ENCODE measurements around the gene ROR2. TPM values are rescaled to one million over a fixed set of nuclear protein-coding genes. Genes with fewer than 3 reads are reported as not detected.
A peak's percentile ranks its signal among the peaks of the same experiment; 100 is the strongest.

The ROR2 gene
- total and polyA plus RNA-seq, 10 donors: 0.65 to 15.6 (median 6.0) TPM

- Histone ChIP-seq H3K36me3 (no peaks in the 10 kb centered on the region), H3K27me3 (replicated peaks in 1 of 7) (peaks cover 3 to 91% (median 48%) of the 10 kb centered on the region in 7 donors), H3K4me1 (peaks cover 7 to 31% (median 25%) of the 10 kb centered on the region in 6 donors), H3K9me3 (peaks cover 0 to under 1% (median 0%) of the 10 kb centered on the region in 8 donors), H3K27ac (peak overlapping the region in 5 of 8 donors; percentile 22 to 73 (median 42)), H3K4me3 (no peak overlapping the region)
- 83 to 90% (median 86%) methylated on average over 5 of the region's 5 CpGs for WGBS, 5 donors
- DNase-seq: no peak
- intact Hi-C loops (cut with DNase I; ENCODE audit: low total_unique reads): no loop called here
- TF ChIP-seq POLR2A (IDR thresholded peaks at IDR 0.05) (no peak), POLR2AphosphoS5 (IDR thresholded peaks at IDR 0.05) (no peak), CTCF (IDR thresholded peaks at IDR 0.05 in 8 of 11, conservative IDR thresholded peaks at IDR 0.05 in 3 of 11) (no peak)
These were observed 3.2 kb downstream of the ROR2 start for GRCh38 chr9:91946653-91947488.

GRCh38 chr9:91946196-91946595, 3.8 kb downstream of the ROR2 start:
- intact Hi-C loops (cut with DNase I; ENCODE audit: low total_unique reads): no loop called here
- Histone ChIP-seq H3K9me3 (no peaks in the 10 kb centered on the region), H3K27ac (peak overlapping the region in 6 of 8 donors; percentile 22 to 73 (median 46)), H3K36me3 (no peaks in the 10 kb centered on the region), H3K4me1 (peaks cover 7 to 31% (median 25%) of the 10 kb centered on the region in 6 donors), H3K27me3 (replicated peaks in 1 of 7) (peaks cover 3 to 86% (median 41%) of the 10 kb centered on the region in 7 donors), H3K4me3 (no peak overlapping the region)
- no peak for TF ChIP-seq POLR2AphosphoS5 (IDR thresholded peaks at IDR 0.05)
- TF ChIP-seq POLR2A (IDR thresholded peaks at IDR 0.05): no peak
- TF ChIP-seq CTCF (IDR thresholded peaks at IDR 0.05 in 8 of 11, conservative IDR thresholded peaks at IDR 0.05 in 3 of 11): no peak
- DNase-seq: no peak
- 61 to 79% (median 67%) methylated on average over 5 of the region's 5 CpGs for WGBS, 5 donors

DNA sequence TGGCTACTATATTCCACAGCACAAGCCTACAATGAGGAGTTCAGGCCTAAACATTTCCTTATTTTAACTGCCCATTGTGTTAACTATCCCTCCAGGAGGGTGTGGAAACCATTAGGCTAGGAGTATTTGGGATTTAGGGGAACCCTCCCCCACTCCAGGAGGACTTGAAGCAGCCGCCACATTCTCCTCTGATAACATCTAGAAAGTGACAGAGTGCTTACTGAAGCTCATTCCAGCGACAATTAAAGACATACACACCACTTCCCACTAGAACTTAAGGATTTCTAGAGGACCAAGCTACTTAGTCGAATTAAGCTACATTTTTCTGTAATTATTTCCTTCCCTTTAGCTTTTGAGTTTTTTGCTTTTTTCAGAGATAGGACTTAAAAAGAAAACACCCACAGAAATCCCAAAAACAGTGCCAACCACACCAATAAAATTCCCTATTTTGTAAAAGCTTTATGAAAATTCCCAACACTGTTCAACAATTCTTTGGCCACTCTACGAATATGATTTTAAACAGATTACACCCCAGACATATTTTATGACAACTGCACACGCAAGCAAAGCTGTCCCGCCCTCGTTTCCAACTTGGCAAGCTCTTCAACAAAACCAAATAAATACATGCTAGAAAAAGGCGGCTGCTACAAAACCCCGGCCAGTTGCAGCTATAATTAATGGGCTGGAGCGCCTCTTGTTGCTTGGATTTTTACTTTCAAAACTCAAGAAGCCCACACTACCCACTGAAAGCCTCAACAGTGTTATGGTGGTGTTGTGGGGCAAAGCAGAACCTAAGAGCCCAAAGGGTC, 4.5 kb downstream of the ROR2 start:
- Histone ChIP-seq H3K4me3 (no peak overlapping the region), H3K36me3 (no peaks in the 10 kb centered on the region), H3K27me3 (replicated peaks in 1 of 7) (peaks cover 3 to 78% (median 34%) of the 10 kb centered on the region in 7 donors), H3K9me3 (no peaks in the 10 kb centered on the region), H3K27ac (peak overlapping the region in 6 of 8 donors; percentile 22 to 73 (median 46)), H3K4me1 (peaks cover 4 to 23% (median 21%) of the 10 kb centered on the region in 6 donors)
- 45 to 72% (median 56%) methylated on average over 10 of the region's 10 CpGs for WGBS, 5 donors
- DNase-seq: no peak
- intact Hi-C loops (cut with DNase I; ENCODE audit: low total_unique reads): no loop called here
- TF ChIP-seq POLR2A (IDR thresholded peaks at IDR 0.05): no peak

- H3K27me3 ChIP-seq (replicated peaks in 1 of 7): peaks cover 3 to 71% (median 26%) of the 10 kb centered on the region in 7 donors
- H3K27ac ChIP-seq: peak overlapping the region in 4 of 8 donors; percentile 39 to 73 (median 48)
- DNase-seq: no peak
- no peaks in the 10 kb centered on the region for H3K9me3 ChIP-seq
- H3K4me3 ChIP-seq: no peak overlapping the region
- 70 to 82% (median 75%) methylated on average over 6 of the region's 6 CpGs for WGBS, 5 donors
- intact Hi-C loops (cut with DNase I; ENCODE audit: low total_unique reads): no loop called here
- no peak for TF ChIP-seq POLR2A (IDR thresholded peaks at IDR 0.05)
- no peak for TF ChIP-seq POLR2AphosphoS5 (IDR thresholded peaks at IDR 0.05)
- TF ChIP-seq CTCF (IDR thresholded peaks at IDR 0.05 in 8 of 11, conservative IDR thresholded peaks at IDR 0.05 in 3 of 11): no peak
- H3K36me3 ChIP-seq: no peaks in the 10 kb centered on the region
- H3K4me1 ChIP-seq: peaks cover 0 to 16% (median 14%) of the 10 kb centered on the region in 6 donors
These were observed 5.3 kb downstream of the ROR2 start for GRCh38 chr9:91944711-91945110.
